GM18505 (cell line): ENCODE data around the gene TGM6.
A peak's percentile ranks its signal among the peaks of the same experiment; 100 is the strongest.

Experiments used
- ATAC-seq: cut with Tn5 transposase; IDR thresholded peaks from one replicate; pipeline ENCODE4 v1.9.1; 2021; ENCODE audit not compliant: unreplicated experiment
- POLR2A ChIP-seq: IDR thresholded peaks from 4 replicates; pipeline ENCODE4 v1.6.1; 2011; ENCODE audit warnings: borderline replicate concordance; ENCODE audit not compliant: insufficient read depth, insufficient read length; ENCODE audit errors: extremely low read depth

TGM6 gene

DNA sequence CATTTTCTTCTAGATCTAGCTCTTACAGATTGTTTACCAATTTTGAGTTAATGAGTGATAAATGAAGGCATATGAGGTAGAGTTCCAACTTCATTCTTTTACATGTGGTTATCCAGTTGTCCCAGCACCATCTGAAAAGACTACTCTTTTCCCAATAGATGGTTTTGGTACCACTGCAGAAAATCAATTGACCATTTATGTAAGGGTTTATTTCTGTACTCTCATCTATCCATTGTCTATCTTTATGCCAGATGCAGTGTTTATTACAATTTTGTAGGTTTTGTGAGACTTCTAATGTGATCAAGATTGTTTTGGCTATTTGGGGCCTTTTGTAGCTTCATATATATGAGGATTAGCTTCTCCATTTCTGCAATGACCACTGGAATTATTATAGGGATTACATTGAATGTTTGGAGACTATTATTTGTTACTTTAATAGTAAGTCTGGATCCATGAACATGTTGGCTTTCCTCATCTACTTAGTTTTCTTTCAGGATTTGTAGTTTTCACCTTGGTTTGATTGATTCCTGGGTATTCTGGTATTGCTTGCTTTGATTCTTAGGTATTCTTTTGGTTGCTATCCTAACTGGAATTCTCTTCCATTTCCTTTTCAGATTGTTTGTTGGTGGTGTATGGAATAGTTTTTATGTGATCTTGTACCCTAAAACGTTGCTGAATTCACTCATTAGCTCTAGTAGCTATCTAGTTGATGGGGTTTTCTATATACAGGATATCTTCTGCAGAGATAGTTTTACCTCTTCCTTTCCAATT, 79.5 kb downstream of the TGM6 start:
- ATAC-seq = no peak
- TF ChIP-seq POLR2A = no peak

DNA sequence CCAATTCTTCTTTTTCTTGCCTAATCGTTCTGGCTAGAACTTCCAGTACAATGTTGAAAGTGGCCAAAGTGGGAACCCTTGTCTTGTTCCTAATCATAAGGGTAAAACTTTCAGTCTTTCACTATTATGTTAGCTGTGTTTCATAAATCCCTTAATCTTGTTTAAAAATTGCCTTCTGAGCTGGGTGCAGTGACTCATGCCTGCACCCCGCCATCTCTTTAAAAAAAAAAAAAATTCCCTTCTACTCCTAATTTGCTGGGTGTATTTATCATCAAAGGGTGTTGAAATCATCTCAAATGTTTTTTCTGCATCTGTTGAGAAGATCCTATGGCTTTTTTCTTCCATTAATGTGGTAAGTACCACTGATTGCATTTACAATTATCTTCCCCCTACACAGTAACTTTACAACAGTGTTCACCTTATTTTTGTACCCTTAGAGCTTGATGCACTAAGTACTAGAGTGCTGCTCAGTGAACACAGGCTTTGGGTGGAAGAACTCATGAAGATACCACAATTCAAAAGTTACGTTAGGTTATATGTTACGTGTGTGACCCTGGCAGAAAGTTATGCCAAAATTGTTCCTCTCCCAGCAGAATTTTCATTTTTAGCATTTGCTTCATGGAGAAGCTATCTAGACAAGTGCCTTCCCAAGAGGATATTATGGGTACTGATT, 80.2 kb downstream of the TGM6 start:
- no peak for ATAC-seq
- no peak for TF ChIP-seq POLR2A

DNA sequence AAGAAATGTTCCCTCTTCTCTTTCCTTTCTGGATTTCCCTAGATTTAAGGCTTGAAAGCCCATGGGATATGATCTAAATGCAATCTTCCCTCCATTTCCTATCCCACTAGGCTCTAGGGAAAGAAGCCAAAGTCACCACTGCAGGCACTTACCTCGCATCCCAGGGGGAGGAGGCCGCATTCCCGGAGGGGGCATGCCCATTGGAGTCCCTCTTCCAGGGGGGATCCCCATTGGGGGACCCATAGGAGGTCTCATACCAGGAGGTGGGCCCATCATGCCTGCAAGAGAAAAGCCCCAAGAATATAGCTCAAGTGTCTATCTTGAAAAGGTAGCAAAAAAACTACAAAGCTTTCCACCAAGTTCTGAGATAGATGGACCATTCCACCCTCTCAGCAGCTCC, 81.8 kb downstream of the TGM6 start:
- ATAC-seq = no peak
- no peak for TF ChIP-seq POLR2A

DNA sequence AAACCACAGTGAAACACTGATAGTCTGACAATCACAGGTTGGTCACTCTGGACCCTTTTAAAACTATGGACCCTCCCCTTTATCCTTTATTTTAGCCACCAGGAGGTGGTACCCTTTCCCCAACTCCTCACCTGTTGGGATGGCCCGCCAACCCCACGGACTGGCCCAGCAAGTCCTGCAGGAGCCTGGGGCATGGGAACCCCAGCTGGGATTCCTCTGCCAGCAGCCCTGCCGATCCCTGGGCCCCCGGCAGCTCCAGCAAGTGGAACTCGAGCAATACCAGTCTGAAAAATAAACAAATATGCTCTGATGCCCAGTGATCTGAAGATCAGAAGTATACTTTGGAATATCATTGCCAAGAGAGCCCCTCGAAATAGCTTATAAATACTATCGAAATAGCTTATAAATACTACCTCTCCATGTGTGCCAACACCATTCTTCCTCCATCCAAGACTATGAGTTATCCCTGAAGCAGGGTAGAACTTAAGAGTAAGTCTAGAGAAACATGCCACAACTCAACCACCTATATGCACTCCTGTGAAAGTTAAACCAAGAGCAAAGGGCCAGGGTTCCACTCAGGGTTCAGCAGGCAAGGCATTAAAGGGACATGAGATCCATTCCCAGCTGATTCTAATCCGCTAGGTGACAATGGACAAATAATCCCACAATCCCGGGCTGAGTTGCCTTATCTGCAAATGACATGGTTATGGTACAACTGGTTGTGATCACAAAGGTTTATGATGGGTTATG, 83.1 kb downstream of the TGM6 start:
- ATAC-seq = no peak
- TF ChIP-seq POLR2A = no peak

DNA sequence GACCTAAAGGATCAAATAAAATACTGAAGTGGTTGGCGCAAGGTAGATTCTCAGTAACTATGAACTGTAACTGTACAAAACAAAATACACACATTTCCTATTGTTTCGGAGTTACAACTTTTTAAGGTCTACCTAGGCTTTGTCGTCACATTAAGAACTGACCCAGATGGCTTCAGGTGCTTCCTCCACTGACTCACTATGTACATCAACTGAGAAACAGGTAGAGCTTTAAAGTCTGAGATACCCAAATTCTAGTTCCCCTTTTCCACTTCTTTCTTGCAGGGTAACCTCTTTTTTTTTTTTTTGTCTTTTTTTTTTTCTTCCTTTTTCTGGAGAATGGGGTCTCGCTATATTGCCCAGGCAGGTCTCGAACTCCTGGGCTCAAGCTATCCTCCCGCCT, 84.4 kb downstream of the TGM6 start:
- TF ChIP-seq POLR2A = no peak
- no peak for ATAC-seq

DNA sequence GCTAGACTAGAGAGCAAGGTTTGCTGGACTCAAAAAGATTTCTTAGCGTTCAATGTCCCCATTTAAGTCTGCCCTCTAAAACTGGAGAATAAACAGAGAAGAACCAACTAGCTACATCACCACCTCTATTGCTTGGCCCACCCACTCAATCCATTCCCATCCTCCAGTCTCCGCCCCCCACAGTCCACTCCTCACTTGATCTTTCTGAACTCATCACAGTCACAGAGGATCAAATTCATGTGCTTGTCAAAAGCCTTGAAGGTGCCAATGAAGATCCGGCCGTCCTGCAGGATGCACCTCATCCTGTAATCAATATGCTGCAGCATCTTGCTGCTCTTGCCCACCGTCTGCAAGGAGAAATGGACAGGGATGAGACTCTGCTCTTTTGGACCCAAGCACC, 86.7 kb downstream of the TGM6 start:
- no peak for ATAC-seq
- TF ChIP-seq POLR2A = peak; percentile 37

DNA sequence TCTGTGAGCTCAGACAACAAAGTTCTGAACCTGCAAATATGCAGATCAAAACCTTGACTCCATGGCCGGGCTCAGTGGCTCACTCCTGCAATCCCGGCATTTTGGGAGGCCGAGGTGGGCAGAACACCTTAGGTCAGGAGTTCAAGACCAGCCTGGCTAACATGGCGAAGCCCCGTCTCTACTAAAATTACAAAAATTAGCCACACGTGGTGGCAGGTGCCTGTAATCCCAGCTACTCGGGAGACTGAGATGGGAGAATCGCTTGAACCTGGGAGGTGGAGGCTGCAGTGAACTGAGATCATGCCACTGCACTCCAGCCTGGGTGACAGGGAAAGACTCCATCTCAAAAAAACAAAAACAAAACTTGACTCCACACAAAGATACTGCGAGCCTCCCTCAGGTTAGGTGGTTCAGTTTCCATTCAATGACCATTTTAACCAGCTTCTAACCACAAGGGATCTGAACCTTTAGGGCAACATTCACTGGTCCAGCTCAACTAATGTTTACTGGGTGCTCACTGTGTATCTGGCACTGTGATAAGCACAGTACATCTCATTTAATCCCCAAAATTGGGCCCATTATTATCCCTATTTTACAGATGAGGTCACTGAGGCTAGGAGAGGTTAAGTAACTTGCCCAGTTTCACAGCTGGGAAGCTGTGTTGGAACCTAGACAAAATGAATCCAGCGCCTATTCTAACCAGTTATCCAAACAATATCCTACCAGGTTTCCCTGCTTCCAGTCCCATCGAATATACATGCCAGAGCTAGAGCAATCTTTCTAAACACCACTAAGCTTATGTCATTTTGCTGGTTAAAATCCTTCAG, 88.1 kb downstream of the TGM6 start:
- ATAC-seq = no peak
- TF ChIP-seq POLR2A = no peak

DNA sequence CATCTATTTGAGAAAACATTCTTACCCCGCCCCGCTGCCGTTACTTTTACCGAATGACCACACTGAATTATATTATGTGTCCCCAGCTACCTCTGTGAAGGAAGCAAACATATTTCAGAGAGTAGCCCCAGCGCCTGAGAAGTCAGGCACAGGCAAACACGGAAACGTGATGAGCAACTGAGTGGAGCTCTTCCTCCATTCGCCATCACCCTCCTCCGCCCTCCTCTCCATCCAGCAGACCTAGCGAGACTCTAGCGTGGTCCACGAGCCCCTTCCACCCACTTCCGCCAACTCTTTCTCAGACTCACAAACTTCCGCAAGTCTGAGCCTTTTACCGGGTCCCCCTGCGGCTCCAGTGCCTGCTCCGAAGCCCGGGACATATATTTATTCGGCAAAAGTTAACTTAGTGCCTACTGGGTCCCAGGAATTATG, 89.3 kb downstream of the TGM6 start:
- no peak for TF ChIP-seq POLR2A
- ATAC-seq = peak; percentile 30

DNA sequence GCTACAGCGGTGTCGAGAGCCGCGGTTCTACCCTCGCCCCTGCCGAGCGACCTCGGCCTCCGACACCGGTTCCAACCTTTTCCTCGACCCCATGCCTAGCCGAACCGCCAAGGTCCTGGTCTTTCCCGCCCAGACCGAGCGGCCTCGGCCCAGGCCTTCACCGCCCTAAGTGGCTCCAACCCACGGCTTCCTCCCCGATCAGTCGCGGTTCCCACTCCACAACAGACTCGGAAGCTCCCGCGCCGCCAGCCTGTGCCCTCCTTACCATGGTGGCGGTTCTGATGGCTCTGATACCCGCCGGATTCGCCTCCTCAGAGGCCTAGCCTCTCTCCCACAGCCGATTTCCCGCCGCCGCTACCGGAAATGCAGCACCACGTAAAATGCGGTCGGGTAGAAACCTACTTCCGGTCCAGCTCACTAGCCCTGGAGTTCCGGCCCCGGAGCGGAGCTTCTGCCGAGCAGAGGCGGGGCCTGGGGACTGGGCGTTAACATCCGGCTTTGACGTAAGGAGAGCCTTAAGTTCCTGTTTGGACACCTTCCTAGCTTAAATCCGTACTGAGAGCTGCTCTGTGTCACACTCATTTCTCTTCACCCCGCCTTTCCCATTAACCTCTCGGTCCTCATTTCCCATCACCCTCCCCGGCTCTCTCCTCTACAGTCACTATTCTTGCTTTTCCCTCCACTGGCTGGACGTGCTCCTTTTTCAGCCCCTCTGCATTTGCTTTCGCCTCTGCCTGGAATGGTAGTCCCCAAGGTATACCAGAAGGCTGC, 89.9 kb downstream of the TGM6 start, which contains the start of gene SNRPB:
Gene SNRPB, minus strand, starts transcription at position 367 of the 771 bp plus-strand sequence. Its CDS starts 99 bp downstream, at position 268.
- TF ChIP-seq POLR2A = peak; percentile 96
- ATAC-seq = peak; percentile 95

DNA sequence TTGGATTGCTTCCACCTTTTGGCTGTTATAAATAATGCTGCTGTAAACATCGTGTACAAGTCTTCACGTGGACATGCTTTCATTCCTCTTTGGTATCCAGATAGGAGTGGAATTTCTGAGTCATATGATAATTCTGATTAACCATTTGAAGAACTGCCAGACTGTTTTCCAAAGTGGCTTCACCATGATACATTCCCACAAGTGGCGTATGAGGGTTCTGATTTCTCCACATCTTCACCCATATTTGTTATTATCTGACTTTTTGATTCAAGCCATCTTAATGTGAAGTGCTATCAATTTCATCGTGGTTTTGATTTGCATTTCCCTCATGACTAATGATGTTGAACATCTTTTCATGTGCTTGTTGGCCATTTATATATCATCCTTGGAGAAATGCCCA, 92.8 kb downstream of the TGM6 start:
- no peak for ATAC-seq
- TF ChIP-seq POLR2A = no peak

DNA sequence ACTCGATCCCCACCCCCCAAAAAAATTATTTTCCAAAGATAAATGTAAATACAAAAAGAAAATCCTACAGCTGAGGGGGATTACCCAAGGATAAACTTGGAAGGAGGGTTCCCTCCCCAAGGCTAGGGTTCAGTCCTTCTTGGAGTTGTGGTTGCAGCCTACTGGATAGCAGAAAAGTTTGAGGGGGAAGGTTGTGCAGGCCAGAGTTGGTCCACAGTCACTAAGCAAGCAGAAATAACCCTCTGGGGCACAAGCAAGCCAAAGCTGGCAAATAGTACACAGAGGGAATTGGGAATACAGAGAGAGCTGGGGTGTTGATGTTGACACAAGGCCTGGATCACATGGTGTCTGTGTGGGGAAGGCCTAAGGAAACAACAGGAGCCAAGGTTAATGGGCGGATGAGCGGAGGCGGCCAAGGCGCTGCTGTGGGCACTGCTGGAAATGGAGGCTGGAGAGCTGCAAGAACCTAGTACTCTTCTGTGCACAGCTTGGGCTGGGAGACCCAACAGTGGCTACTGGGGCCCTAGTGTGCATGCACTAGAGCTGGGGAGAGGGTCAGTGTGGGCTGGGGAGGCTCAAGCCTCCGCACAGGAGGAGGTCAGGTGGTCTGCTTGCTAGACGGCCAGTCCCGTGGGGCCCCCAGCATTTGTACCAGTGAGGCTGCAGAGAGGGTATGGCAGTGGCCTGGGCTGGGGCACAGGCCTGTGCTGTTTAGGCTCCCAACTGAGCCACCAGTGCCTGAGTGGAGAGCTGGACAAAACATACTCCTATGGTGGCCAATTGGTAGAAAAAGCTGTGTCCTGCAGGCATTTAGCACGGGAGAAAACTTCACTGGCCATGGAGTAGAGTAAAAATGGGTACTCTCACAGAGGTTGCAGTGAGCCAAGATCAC, 95.4 kb downstream of the TGM6 start:
- TF ChIP-seq POLR2A = no peak

More for the DNA sequence above, 95.4 kb downstream of the TGM6 start:
- no peak for ATAC-seq
